HL-60/S4 treated with phorbol 12-myristate 13-acetate at 8.2 ng/mL for 4 days and 3 days (cell line): ENCODE measurements around the gene COPG1.

Source experiments
- in situ Hi-C: fragments of 300-500 bp; cut with MboI; formaldehyde crosslinking; loops from 2 replicates; pipeline ENCODE4 v1.15.0; 2022; ENCODE audit warnings: low sequenced_read_pairs

The COPG1 gene

GRCh38 chr3:129278439-129278965 lies 29.1 kb downstream of the COPG1 start, which contains the start of gene HMCES:
Gene HMCES (plus strand): TSS chr3:129278870. CDS start chr3:129279733, 863 bp downstream.
- in situ Hi-C loops = no loop called here

GRCh38 chr3:129278966-129279906 lies 29.8 kb downstream of the COPG1 start:
- in situ Hi-C loops = no loop called here

- in situ Hi-C loops = no loop called here
These were observed 30.8 kb downstream of the COPG1 start for GRCh38 chr3:129280183-129280582.

- in situ Hi-C loops = no loop called here
These were observed 32.3 kb downstream of the COPG1 start for GRCh38 chr3:129281726-129282125.

GRCh38 chr3:129282727-129283327 lies 33.4 kb downstream of the COPG1 start:
- in situ Hi-C loops = no loop called here

GRCh38 chr3:129286081-129286480 lies 36.7 kb downstream of the COPG1 start:
- in situ Hi-C loops = no loop called here

- in situ Hi-C loops = no loop called here
These were observed 39.0 kb downstream of the COPG1 start for GRCh38 chr3:129288446-129288845.

- in situ Hi-C loops = no loop called here
These were observed 40.0 kb downstream of the COPG1 start for GRCh38 chr3:129289201-129289921.

GRCh38 chr3:129291236-129291886 lies 42.0 kb downstream of the COPG1 start:
- in situ Hi-C loops = no loop called here

- in situ Hi-C loops = no loop called here
These were observed 45.9 kb downstream of the COPG1 start for GRCh38 chr3:129295286-129295685.

GRCh38 chr3:129304146-129304961 lies 54.9 kb downstream of the COPG1 start:
- in situ Hi-C loops = no loop called here

GRCh38 chr3:129304962-129305222 lies 55.5 kb downstream of the COPG1 start:
- in situ Hi-C loops = no loop called here

GRCh38 chr3:129305592-129306091 lies 56.2 kb downstream of the COPG1 start:
- in situ Hi-C loops = no loop called here

- in situ Hi-C loops = no loop called here
These were observed 59.2 kb downstream of the COPG1 start for GRCh38 chr3:129308636-129309035.

GRCh38 chr3:129310111-129311011 lies 61.0 kb downstream of the COPG1 start:
- in situ Hi-C loops = no loop called here

GRCh38 chr3:129311054-129311902 lies 61.9 kb downstream of the COPG1 start:
- in situ Hi-C loops = no loop called here

- in situ Hi-C loops = no loop called here
These were observed 62.7 kb downstream of the COPG1 start for GRCh38 chr3:129312021-129312639.
